Neural cell (in vitro differentiated cells): Measurements from ENCODE around the gene TRAPPC14. TPM values are rescaled to one million over a fixed set of nuclear protein-coding genes. Genes with fewer than 3 reads are reported as not detected.

Experiments used
- H2AFZ ChIP-seq: fragments of 200-600, 300-800 bp; sonication (generic), shearing (Covaris generic); 2 replicates; pipeline ENCODE4 v1.6.0; 2014; ENCODE audit warnings: low read depth, mild to moderate bottlenecking, antibody characterized with exemption, low read length, moderate library complexity
- H3F3A ChIP-seq: fragments of 200-600 bp; shearing (Covaris generic); 2 replicates; pipeline ENCODE4 v1.6.1; 2016; ENCODE audit warnings: mild to moderate bottlenecking, moderate library complexity, mixed read lengths, antibody characterized with exemption, low read length; ENCODE audit not compliant: insufficient read depth, poor library complexity, severe bottlenecking
- H3K27ac ChIP-seq: fragments of 200-600, 300-800 bp; sonication (generic), shearing (Covaris generic); 2 replicates; pipeline ENCODE4 v1.5.1; 2014; ENCODE audit warnings: mild to moderate bottlenecking, low read length, moderate library complexity
- H3K27me3 ChIP-seq: fragments of 300-800, 200-600 bp; sonication (generic), shearing (Covaris generic); 2 replicates; pipeline ENCODE4 v1.6.0; 2014; ENCODE audit warnings: mild to moderate bottlenecking, low read depth, low read length, moderate library complexity; ENCODE audit not compliant: insufficient read depth
- H3K36me3 ChIP-seq: fragments of 300-800, 200-600 bp; sonication (generic), shearing (Covaris generic); 2 replicates; pipeline ENCODE4 v1.5.1; 2014; ENCODE audit warnings: mild to moderate bottlenecking, antibody characterized with exemption, low read length, moderate library complexity; ENCODE audit not compliant: insufficient read depth
- H3K4me2 ChIP-seq: fragments of 300-800, 200-600 bp; sonication (generic), shearing (Covaris generic); 2 replicates; pipeline ENCODE4 v1.6.0; 2014; ENCODE audit warnings: mild to moderate bottlenecking, low read length
- H3K4me3 ChIP-seq: fragments of 300-800, 200-600 bp; sonication (generic), shearing (Covaris generic); 2 replicates; pipeline ENCODE4 v1.5.1; 2014; ENCODE audit warnings: mild to moderate bottlenecking, low read length, moderate library complexity
- H3K79me2 ChIP-seq: fragments of 200-600 bp; shearing (Covaris generic); replicated peaks from 2 replicates; pipeline ENCODE4 v1.6.0; 2014; ENCODE audit warnings: mild to moderate bottlenecking, low read length, moderate library complexity; ENCODE audit not compliant: insufficient read depth
- H3K9ac ChIP-seq: fragments of 300-800, 200-600 bp; sonication (generic), shearing (Covaris generic); 2 replicates; pipeline ENCODE4 v1.6.1; 2016; ENCODE audit warnings: mild to moderate bottlenecking, low read length, mixed read lengths
- H3K9me2 ChIP-seq: fragments of 200-600 bp; shearing (Covaris generic); 2 replicates; pipeline ENCODE4 v1.6.1; 2016; ENCODE audit warnings: mild to moderate bottlenecking, low read length, mixed read lengths; ENCODE audit not compliant: insufficient read depth
- H3K9me3 ChIP-seq: fragments of 200-600, 300-800 bp; sonication (generic), shearing (Covaris generic); 2 replicates; pipeline ENCODE4 v1.6.1; 2016; ENCODE audit warnings: mild to moderate bottlenecking, mixed run types, low read length, moderate library complexity, mixed read lengths
- H4K20me1 ChIP-seq: fragments of 200-600 bp; shearing (Covaris generic); 2 replicates; pipeline ENCODE4 v1.6.1; 2016; ENCODE audit warnings: mild to moderate bottlenecking, mixed run types; ENCODE audit not compliant: insufficient read depth
- EP300 ChIP-seq: fragments of 450-650 bp; conservative IDR thresholded peaks from 2 replicates; pipeline ENCODE4 v1.6.1; 2014; ENCODE audit warnings: antibody characterized with exemption, mild to moderate bottlenecking, moderate library complexity; ENCODE audit not compliant: poor library complexity, severe bottlenecking
- EZH2 ChIP-seq: fragments of 200-600, 300-800 bp; shearing (Covaris generic), sonication (generic); IDR thresholded peaks from 2 replicates; pipeline ENCODE4 v1.6.1; 2014; ENCODE audit warnings: antibody characterized with exemption, low read length, borderline replicate concordance, mild to moderate bottlenecking; ENCODE audit not compliant: insufficient read depth, poor library complexity, severe bottlenecking
- MXI1 ChIP-seq: fragments of 450-650 bp; conservative IDR thresholded peaks from 2 replicates; pipeline ENCODE4 v1.6.1; 2014; ENCODE audit warnings: antibody characterized with exemption, mild to moderate bottlenecking; ENCODE audit not compliant: poor library complexity, severe bottlenecking
- POLR2AphosphoS5 ChIP-seq: IDR thresholded peaks from 2 replicates; pipeline ENCODE4 v1.6.1; 2012
- RAD21 ChIP-seq: fragments of 450-650 bp; conservative IDR thresholded peaks from 2 replicates; pipeline ENCODE4 v1.6.1; 2014; ENCODE audit warnings: antibody characterized with exemption, mild to moderate bottlenecking, moderate library complexity
- REST ChIP-seq: IDR thresholded peaks from 2 replicates; pipeline ENCODE4 v1.6.1; 2012; ENCODE audit warnings: borderline replicate concordance
- SMC3 ChIP-seq: fragments of 450-650 bp; conservative IDR thresholded peaks from 2 replicates; pipeline ENCODE4 v1.6.1; 2014; ENCODE audit warnings: antibody characterized with exemption, mild to moderate bottlenecking, moderate library complexity; ENCODE audit not compliant: poor library complexity
- TAF1 ChIP-seq: IDR thresholded peaks from 2 replicates; pipeline ENCODE4 v1.6.1; 2012; ENCODE audit warnings: low read depth
- polyA plus RNA-seq: library from polyadenylated mRNA; depleted of rRNA; stranded (reverse); fragments of >200 nt; gene quantifications from 2 replicates; pipeline ENCODE4 v1.2.3, GENCODE V29; 2014
- TF ChIP-seq, protein P1 (sequence below): fragments of 450-650 bp; IDR thresholded peaks from 2 replicates; pipeline ENCODE4 v1.5.1; 2014; ENCODE audit warnings: antibody characterized with exemption, mild to moderate bottlenecking, moderate library complexity; ENCODE audit not compliant: poor library complexity, severe bottlenecking

TRAPPC14 gene
- polyA plus RNA-seq, 1 donor from 2014 or later = 26.7 TPM

- no peak overlapping the region for H2AFZ ChIP-seq
- no peaks in the 10 kb centered on the region for H4K20me1 ChIP-seq
- TF ChIP-seq EZH2 (no peak), POLR2AphosphoS5 (no peak), TAF1 (no peak), REST (no peak), MXI1 (no peak), RAD21 (no peak), SMC3 (no peak), EP300 (no peak)
- TF ChIP-seq, protein P1, sequence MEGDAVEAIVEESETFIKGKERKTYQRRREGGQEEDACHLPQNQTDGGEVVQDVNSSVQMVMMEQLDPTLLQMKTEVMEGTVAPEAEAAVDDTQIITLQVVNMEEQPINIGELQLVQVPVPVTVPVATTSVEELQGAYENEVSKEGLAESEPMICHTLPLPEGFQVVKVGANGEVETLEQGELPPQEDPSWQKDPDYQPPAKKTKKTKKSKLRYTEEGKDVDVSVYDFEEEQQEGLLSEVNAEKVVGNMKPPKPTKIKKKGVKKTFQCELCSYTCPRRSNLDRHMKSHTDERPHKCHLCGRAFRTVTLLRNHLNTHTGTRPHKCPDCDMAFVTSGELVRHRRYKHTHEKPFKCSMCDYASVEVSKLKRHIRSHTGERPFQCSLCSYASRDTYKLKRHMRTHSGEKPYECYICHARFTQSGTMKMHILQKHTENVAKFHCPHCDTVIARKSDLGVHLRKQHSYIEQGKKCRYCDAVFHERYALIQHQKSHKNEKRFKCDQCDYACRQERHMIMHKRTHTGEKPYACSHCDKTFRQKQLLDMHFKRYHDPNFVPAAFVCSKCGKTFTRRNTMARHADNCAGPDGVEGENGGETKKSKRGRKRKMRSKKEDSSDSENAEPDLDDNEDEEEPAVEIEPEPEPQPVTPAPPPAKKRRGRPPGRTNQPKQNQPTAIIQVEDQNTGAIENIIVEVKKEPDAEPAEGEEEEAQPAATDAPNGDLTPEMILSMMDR = no peak
These were observed 46.6 kb downstream of the TRAPPC14 start for GRCh38 chr7:100111914-100112313.

DNA sequence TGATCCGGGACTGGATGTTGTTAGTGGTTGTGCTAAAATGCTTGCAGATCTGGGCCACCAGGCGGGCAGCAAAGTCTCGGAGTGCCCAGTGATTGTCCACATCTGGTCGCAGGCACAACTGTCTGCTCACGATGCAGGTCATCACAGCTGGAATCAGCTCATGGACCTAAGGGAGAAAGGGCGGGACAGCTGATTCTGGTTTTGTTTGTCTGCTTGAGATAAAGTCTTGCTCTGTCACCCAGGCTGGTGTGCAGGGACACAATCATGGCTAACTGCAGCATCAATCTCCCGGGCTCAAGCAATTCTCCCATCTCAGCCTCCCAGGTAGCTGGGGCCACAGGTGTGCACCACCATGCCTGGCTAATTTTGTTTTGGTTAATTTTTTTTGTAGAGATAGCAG lies 47.4 kb downstream of the TRAPPC14 start:
- H3K36me3 ChIP-seq = no peaks in the 10 kb centered on the region

More at GRCh38 chr7:100111914-100112313, 46.6 kb downstream of the TRAPPC14 start:
- no peak overlapping the region for H3K9ac ChIP-seq
- no peaks in the 10 kb centered on the region for H3K36me3 ChIP-seq
- no peaks in the 10 kb centered on the region for H3K9me3 ChIP-seq
- no peak overlapping the region for H3K4me3 ChIP-seq
- H3K27ac ChIP-seq = no peak overlapping the region
- no peaks in the 10 kb centered on the region for H3K27me3 ChIP-seq
- no peaks in the 10 kb centered on the region for H3F3A ChIP-seq
- H3K9me2 ChIP-seq = no peaks in the 10 kb centered on the region
- no peaks in the 10 kb centered on the region for H3K79me2 ChIP-seq
- H3K4me2 ChIP-seq = no peak overlapping the region

More for the DNA sequence above, 47.4 kb downstream of the TRAPPC14 start:
- H3F3A ChIP-seq = no peaks in the 10 kb centered on the region
- no peak overlapping the region for H3K4me3 ChIP-seq
- no peak overlapping the region for H3K4me2 ChIP-seq
- H3K79me2 ChIP-seq = no peaks in the 10 kb centered on the region
- H2AFZ ChIP-seq = no peak overlapping the region
- H3K9me2 ChIP-seq = no peaks in the 10 kb centered on the region
- H3K9ac ChIP-seq = no peak overlapping the region
- H4K20me1 ChIP-seq = no peaks in the 10 kb centered on the region
- no peaks in the 10 kb centered on the region for H3K9me3 ChIP-seq
- H3K27me3 ChIP-seq = no peaks in the 10 kb centered on the region
- H3K27ac ChIP-seq = no peak overlapping the region
- TF ChIP-seq EZH2 (no peak), RAD21 (no peak), REST (no peak), TAF1 (no peak), EP300 (no peak), MXI1 (no peak), POLR2AphosphoS5 (no peak), SMC3 (no peak)
- TF ChIP-seq, protein P1 = no peak
